A375 (cell line): ENCODE data around the gene DDAH2. TPM values are rescaled to one million over a fixed set of nuclear protein-coding genes. Genes with fewer than 3 reads are reported as not detected.

Experiments used
- small RNA-seq: library from RNA; depleted of rRNA; stranded (forward); fragments of <200 nt; gene quantifications from one replicate; pipeline ENCODE3, GENCODE V24; 2014
- total RNA-seq: library from RNA; depleted of rRNA; stranded (reverse); fragments of >200 nt; shearing (Covaris generic); gene quantifications from 2 replicates; pipeline ENCODE4 v1.2.3, GENCODE V29; 2014; rRNA removed

DDAH2 gene
- total RNA-seq, 1 experiment from 2014 or later = 28.6 TPM

Small RNA genes within 50 kb of the gene (small RNA-seq; reads per million reads assigned to genes)
- not detected for gene LY6G6D
- gene MIR4646 = not detected
- not detected for gene MSH5-SAPCD1
- not detected for gene RF00019
- gene RNU6-850P = not detected
- not detected for gene SAPCD1

Other genes starting within 250 kb of the DDAH2 start
- 6.1 and 7.0 TPM in 2 replicates for gene MICB, start 231.2 kb downstream of the DDAH2 start, total RNA-seq
- not detected in 2 replicates for gene MCCD1, start 200.3 kb downstream of the DDAH2 start, total RNA-seq
- gene DDX39B, start 187.3 kb downstream of the DDAH2 start, total RNA-seq = 495 and 540 TPM in 2 replicates
- 0.26 and 1.9 TPM in 2 replicates for gene ATP6V1G2, start 182.7 kb downstream of the DDAH2 start, total RNA-seq
- gene NFKBIL1, start 181.7 kb downstream of the DDAH2 start, total RNA-seq = 32.6 and 37.2 TPM in 2 replicates
- gene LTA, start 157.0 kb downstream of the DDAH2 start, total RNA-seq = not detected in 2 replicates
- gene TNF, start 153.7 kb downstream of the DDAH2 start, total RNA-seq = 0.19 TPM in 1 of 2 replicates, not detected in the other
- not detected in 2 replicates for gene LTB, start 146.9 kb downstream of the DDAH2 start, total RNA-seq
- gene LST1, start 143.0 kb downstream of the DDAH2 start, total RNA-seq = not detected in 2 replicates
- not detected in 2 replicates for gene NCR3, start 136.3 kb downstream of the DDAH2 start, total RNA-seq
- gene AIF1, start 114.1 kb downstream of the DDAH2 start, total RNA-seq = not detected in 2 replicates
- gene PRRC2A, start 108.6 kb downstream of the DDAH2 start, total RNA-seq = 90.3 and 94.7 TPM in 2 replicates
- 209 and 229 TPM in 2 replicates for gene BAG6, start 76.6 kb downstream of the DDAH2 start, total RNA-seq
- 0.19 and 2.5 TPM in 2 replicates for gene APOM, start 73.4 kb downstream of the DDAH2 start, total RNA-seq
- gene C6orf47, start 68.5 kb downstream of the DDAH2 start, total RNA-seq = 17.9 and 18.9 TPM in 2 replicates
- gene GPANK1, start 64.3 kb downstream of the DDAH2 start, total RNA-seq = 31.7 and 40.6 TPM in 2 replicates
- gene CSNK2B, start 63.2 kb downstream of the DDAH2 start, total RNA-seq = 129 and 169 TPM in 2 replicates
- gene LY6G5B, start 59.3 kb downstream of the DDAH2 start, total RNA-seq = 1.7 and 3.4 TPM in 2 replicates
- gene LY6G5C, start 48.2 kb downstream of the DDAH2 start, total RNA-seq = 0.94 TPM in 1 of 2 replicates, not detected in the other
- gene ABHD16A, start 26.0 kb downstream of the DDAH2 start, total RNA-seq = 25.7 and 26.1 TPM in 2 replicates
- gene LY6G6F, start 22.4 kb downstream of the DDAH2 start, total RNA-seq = not detected in 2 replicates
- gene LY6G6D, start 14.0 kb downstream of the DDAH2 start, total RNA-seq = not detected in 2 replicates
- gene LY6G6C, start 7.6 kb downstream of the DDAH2 start, total RNA-seq = not detected in 2 replicates
- not detected in 2 replicates for gene MPIG6B, start 5.9 kb downstream of the DDAH2 start, total RNA-seq
- 484 and 511 TPM in 2 replicates for gene CLIC1, start 7.2 kb upstream of the DDAH2 start, total RNA-seq
- 14.9 and 36.7 TPM in 2 replicates for gene MSH5, start 10.7 kb upstream of the DDAH2 start, total RNA-seq
- 13.0 and 13.2 TPM in 2 replicates for gene SAPCD1, start 33.4 kb upstream of the DDAH2 start, total RNA-seq
- gene VWA7, start 48.0 kb upstream of the DDAH2 start, total RNA-seq = 0.34 TPM in 2 replicates
- gene VARS1, start 66.5 kb upstream of the DDAH2 start, total RNA-seq = 57.3 and 58.7 TPM in 2 replicates
- gene LSM2, start 77.7 kb upstream of the DDAH2 start, total RNA-seq = 39.2 and 40.2 TPM in 2 replicates
- gene HSPA1L, start 86.0 kb upstream of the DDAH2 start, total RNA-seq = 0.11 and 0.50 TPM in 2 replicates
- gene HSPA1A, start 86.2 kb upstream of the DDAH2 start, total RNA-seq = 37.6 and 43.8 TPM in 2 replicates
- 32.0 and 46.5 TPM in 2 replicates for gene HSPA1B, start 98.4 kb upstream of the DDAH2 start, total RNA-seq
- gene NEU1, start 133.5 kb upstream of the DDAH2 start, total RNA-seq = 15.9 and 16.8 TPM in 2 replicates
- gene SLC44A4, start 149.7 kb upstream of the DDAH2 start, total RNA-seq = 0.37 TPM in 1 of 2 replicates, not detected in the other
- gene EHMT2, start 168.4 kb upstream of the DDAH2 start, total RNA-seq = 29.6 and 34.8 TPM in 2 replicates
- gene ZBTB12, start 172.8 kb upstream of the DDAH2 start, total RNA-seq = 5.6 and 6.4 TPM in 2 replicates
- gene C2, start 198.4 kb upstream of the DDAH2 start, total RNA-seq = 0.15 TPM in 1 of 2 replicates, not detected in the other
- 0.60 and 1.6 TPM in 2 replicates for gene CFB, start 216.8 kb upstream of the DDAH2 start, total RNA-seq
- 134 and 146 TPM in 2 replicates for gene NELFE, start 229.7 kb upstream of the DDAH2 start, total RNA-seq
- 63.1 and 63.8 TPM in 2 replicates for gene SKIC2, start 229.9 kb upstream of the DDAH2 start, total RNA-seq
- 19.4 and 23.9 TPM in 2 replicates for gene DXO, start 242.8 kb upstream of the DDAH2 start, total RNA-seq